HEK293T (cell line): Measurements from ENCODE around the gene CCR9.

Experiments
- BHLHE40 ChIP-seq: fragments of 450-650 bp; IDR thresholded peaks from 2 replicates; pipeline ENCODE4 v1.6.1; 2016; ENCODE audit warnings: mild to moderate bottlenecking, moderate library complexity, borderline replicate concordance
- ELF4 ChIP-seq: fragments of 450-650 bp; IDR thresholded peaks from 2 replicates; pipeline ENCODE4 v1.6.1; 2017; ENCODE audit warnings: antibody characterized with exemption
- FOXK2 ChIP-seq: fragments of 450-650 bp; IDR thresholded peaks from 2 replicates; pipeline ENCODE4 v1.6.1; 2016; ENCODE audit warnings: mild to moderate bottlenecking
- FOXM1 ChIP-seq: fragments of 450-650 bp; IDR thresholded peaks from 2 replicates; pipeline ENCODE4 v1.6.1; 2017; ENCODE audit warnings: mild to moderate bottlenecking, borderline replicate concordance
- PKNOX1 ChIP-seq: fragments of 450-650 bp; IDR thresholded peaks from 2 replicates; pipeline ENCODE4 v1.6.1; 2016
- SP1 ChIP-seq: fragments of 450-650 bp; IDR thresholded peaks from 2 replicates; pipeline ENCODE4 v1.6.1; 2017
- TARDBP ChIP-seq: fragments of 450-650 bp; IDR thresholded peaks from 2 replicates; pipeline ENCODE4 v1.6.1; 2016

GRCh38 chr3:45947361-45947760 is 61.0 kb downstream of the CCR9 start:
- TF ChIP-seq FOXK2 (no peak), SP1 (no peak), PKNOX1 (no peak), ELF4 (no peak), BHLHE40 (no peak), TARDBP (no peak), FOXM1 (no peak)
